Raji (cell line): ENCODE results near the gene UNCX.

Experiments used
- POLR2A ChIP-seq: IDR thresholded peaks from 2 replicates; pipeline ENCODE4 v1.6.1; 2011; ENCODE audit warnings: low read depth, low read length, control low read depth; ENCODE audit not compliant: insufficient read depth

UNCX gene

DNA sequence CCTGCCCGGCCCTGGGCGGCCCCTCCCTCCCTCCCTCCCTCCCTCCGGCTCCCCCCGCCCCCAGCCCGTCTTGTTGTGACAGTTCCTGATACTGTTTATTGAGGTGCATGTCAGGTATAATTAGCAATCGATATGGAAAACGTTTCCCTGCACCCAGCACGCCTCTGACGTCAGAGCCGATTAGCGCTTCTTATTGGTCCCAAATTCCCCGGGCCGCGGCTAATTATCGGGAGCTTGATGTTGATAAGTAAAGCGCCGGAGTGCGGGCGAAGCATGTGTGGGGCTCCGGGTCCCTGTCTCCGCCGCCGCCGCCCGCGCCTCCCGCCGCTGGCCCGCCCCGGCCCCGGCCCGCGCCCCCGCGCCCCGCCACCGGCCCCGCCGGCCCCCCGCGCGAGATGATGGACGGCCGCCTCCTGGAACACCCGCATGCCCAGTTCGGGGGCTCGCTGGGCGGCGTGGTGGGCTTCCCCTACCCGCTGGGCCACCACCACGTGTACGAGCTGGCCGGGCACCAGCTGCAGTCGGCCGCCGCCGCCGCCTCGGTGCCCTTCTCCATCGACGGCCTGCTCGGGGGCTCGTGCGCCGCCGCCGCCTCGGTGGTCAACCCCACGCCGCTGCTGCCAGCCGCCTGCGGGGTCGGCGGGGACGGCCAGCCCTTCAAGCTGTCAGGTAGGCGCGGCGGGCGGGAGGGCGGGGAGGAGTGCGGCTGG is at the start of gene UNCX:
Gene UNCX, plus strand, starts transcription at position 250 of the 710 bp plus-strand sequence. Its CDS starts 146 bp downstream, at position 396.
- no peak for TF ChIP-seq POLR2A

- no peak for TF ChIP-seq POLR2A
Measured at GRCh38 chr7:1187127-1187526, 45.5 kb upstream of the UNCX start.

- TF ChIP-seq POLR2A: no peak
Measured at GRCh38 chr7:1188720-1189294, 43.9 kb upstream of the UNCX start.

DNA sequence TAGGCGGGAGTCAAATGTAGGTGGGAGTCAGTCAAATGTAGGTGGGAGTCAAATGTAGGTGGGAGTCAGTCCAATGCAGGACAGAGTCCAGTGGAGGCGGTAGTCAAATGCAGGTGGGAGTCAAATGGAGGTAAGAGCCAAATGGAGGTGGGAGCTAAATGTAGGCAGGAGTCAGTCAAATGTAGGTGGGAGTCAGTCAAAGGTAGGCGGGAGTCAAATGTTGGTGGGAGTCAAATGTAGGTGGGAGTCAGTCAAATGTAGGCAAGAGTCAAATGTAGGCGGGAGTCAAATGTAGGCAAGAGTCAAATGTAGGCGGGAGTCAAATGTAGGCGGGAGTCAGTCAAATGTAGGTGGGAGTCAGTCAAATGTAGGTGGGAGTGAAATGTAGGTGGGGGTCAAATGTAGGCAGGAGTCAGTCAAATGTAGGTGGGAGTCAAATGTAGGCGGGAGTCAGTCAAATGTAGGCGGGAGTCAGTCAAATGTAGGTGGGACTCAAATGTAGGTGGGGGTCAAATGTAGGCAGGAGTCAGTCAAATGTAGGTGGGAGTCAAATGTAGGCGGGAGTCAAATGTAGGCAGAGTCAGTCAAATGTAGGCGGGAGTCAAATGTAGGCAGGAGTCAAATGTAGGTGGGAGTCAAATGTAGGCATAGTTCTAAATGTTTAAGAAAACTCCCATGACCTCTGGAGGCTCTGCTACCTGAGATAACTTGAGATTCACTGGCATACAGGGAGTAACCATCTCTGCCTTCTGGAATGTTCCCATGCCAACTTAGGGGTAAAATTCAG is 42.5 kb upstream of the UNCX start:
- TF ChIP-seq POLR2A: no peak

GRCh38 chr7:1192171-1192676 is 40.4 kb upstream of the UNCX start:
- TF ChIP-seq POLR2A: no peak

GRCh38 chr7:1193593-1194424 is 38.9 kb upstream of the UNCX start:
- no peak for TF ChIP-seq POLR2A

- TF ChIP-seq POLR2A: no peak
Measured at GRCh38 chr7:1196950-1197349, 35.7 kb upstream of the UNCX start.

DNA sequence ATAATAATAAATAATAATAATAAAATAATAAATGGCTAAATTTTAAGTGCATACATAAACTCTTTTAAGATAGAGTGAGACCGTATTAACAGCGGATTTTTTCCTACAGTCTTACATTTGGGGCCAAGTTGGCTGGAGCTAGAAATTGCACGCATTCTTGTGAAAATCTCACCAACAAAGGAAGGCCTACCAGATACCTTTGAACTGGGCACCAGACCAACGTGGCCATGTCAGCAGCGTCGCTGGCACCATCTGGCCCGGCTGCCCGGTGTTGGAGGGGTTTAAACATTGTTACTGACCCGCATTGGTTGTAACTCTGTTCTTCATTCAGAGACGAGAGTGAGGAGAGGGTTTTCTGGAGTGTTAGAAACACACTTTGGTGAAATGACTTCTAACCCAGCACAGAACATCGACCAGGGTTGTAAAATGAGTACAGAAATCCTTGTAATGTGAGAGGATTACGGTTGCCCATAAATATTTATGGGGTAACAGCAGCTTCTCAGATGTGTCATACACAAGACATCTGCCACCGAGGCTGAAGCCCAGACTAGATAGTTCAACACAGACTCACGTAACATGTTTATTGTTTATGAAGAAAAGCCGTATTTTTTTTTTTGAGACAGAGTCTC is 34.6 kb upstream of the UNCX start:
- no peak for TF ChIP-seq POLR2A

- no peak for TF ChIP-seq POLR2A
Measured at GRCh38 chr7:1200045-1200444, 32.6 kb upstream of the UNCX start.

GRCh38 chr7:1201916-1202315 is 30.8 kb upstream of the UNCX start:
- TF ChIP-seq POLR2A: no peak

GRCh38 chr7:1204460-1205140 is 28.1 kb upstream of the UNCX start:
- TF ChIP-seq POLR2A: no peak

DNA sequence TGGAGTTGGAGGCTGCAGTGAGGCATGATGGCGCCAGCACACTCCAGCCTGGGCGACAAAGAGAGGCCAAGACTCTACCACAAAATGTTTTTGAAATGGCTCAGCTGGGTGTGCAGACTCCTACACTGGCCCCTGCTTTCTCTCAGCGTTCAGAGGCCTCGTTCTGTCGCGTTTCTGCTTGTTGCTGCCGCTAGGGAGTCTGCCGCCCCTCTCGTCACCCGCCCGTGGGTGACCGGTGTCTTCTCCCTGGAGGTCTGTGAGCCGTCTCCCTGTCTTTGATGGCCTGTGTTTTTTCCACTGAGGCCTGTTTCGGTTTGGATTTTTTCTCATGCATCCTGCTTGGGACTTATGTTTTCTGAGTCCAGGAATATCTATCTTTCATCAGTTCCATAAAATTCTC is 23.6 kb upstream of the UNCX start:
- no peak for TF ChIP-seq POLR2A

GRCh38 chr7:1210321-1210978 is 22.2 kb upstream of the UNCX start:
- TF ChIP-seq POLR2A: no peak
